ENCODE data around the gene NSD2. TPM values are rescaled to one million over a fixed set of nuclear protein-coding genes. Genes with fewer than 3 reads are reported as not detected.

Gene NSD2
- total and polyA plus RNA-seq, 9 of the 15 experiments (the other 6 are each of a cell fraction or from before 2014, with no cell fraction given): 6.4 to 126 (median 58.8) TPM

GRCh38 chr4:1856071-1856942 lies 14.9 kb upstream of the NSD2 start, which contains the start of gene LETM1 (continued):
- TF ChIP-seq NONO (IDR thresholded peaks at IDR 0.05; ENCODE audit: low read depth in 2 of 2, low read length in 1 of 2): peak in 1 of 2 experiments; percentile 44; a peak in 2 of 4 replicates
- TF ChIP-seq TBL1XR1 (IDR thresholded peaks at IDR 0.05; ENCODE audit: low read length in 2 of 2): no peak
- 0 out of 2 replicates have a peak, but pooled peaks have one; percentile 5 for TF ChIP-seq ZBTB2 (IDR thresholded peaks at IDR 0.05)
- no peak for TF ChIP-seq ZNF695 (CRISPR knock-in tag; IDR thresholded peaks at IDR 0.05)
- peak in 1 of 2 experiments; percentile 36; a peak in 2 of 4 replicates for TF ChIP-seq TEAD1 (CRISPR knock-in tag; IDR thresholded peaks at IDR 0.05)
- no peak for TF ChIP-seq ZNF253 (CRISPR knock-in tag; conservative IDR thresholded peaks at IDR 0.05)
- TF ChIP-seq CTCFL (IDR thresholded peaks at IDR 0.05; ENCODE audit: borderline replicate concordance, insufficient read depth, low read depth, low read length, poor library complexity, severe bottlenecking): peak; percentile 39
- TF ChIP-seq TCF7L2 (IDR thresholded peaks at IDR 0.05; ENCODE audit: low read depth, low read length): no peak
- TF ChIP-seq IRF9 (tag; IDR thresholded peaks at IDR 0.05): 0 out of 2 replicates have a peak, but pooled peaks have one; percentile 16
- TF ChIP-seq CBFA2T3 (IDR thresholded peaks at IDR 0.05): 0 out of 2 replicates have a peak, but pooled peaks have one; percentile 2
- peak; percentile 93 for TF ChIP-seq CREM (IDR thresholded peaks at IDR 0.05; ENCODE audit: low read depth)
- TF ChIP-seq ZBTB5 (IDR thresholded peaks at IDR 0.05): no peak
- no peak for TF ChIP-seq ZNF449 (CRISPR knock-in tag; IDR thresholded peaks at IDR 0.05)
- TF ChIP-seq E4F1 (CRISPR knock-in tag; IDR thresholded peaks at IDR 0.05; ENCODE audit: borderline replicate concordance): no peak

All from K562 (cell line).